ENCODE measurements around the gene MIA2.
"Not testable (repeated sequence)": the region's sequence is repeated elsewhere in the genome, so short reads cannot be mapped to it uniquely, and the experiment has no call there.

The MIA2 gene

DNA sequence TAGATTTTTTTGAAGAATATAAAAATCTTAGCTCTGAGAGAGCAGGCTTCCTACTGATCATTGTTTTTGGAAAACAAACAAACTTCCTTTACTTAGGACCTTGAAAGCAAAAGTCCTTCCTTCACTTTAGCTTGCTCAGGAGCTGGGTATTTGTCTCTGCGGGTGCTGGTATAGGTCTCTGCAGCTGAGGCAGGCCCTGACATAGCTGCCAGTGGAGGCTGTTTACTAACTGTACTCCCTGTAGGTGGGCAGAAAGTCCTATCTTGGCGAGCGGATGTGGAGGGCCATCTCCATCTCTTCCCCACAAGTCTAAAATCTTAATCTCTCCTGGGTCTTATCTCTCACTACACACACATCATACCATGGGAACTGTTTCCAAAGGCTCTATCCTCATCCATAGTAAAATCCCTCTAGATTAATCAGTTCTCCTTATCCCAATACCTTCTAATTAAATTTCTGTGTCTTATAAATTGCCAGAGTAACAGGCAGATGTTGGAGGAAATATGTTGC is 4.1 kb upstream of the MIA2 start:
- H3K4me3 ChIP-seq = no peak overlapping the region
- H3K27ac ChIP-seq = no peak overlapping the region
- H3K4me1 ChIP-seq = peaks cover 0 to 6% (median 0%) of the 10 kb centered on the region in 4 donors
- H3K27me3 ChIP-seq = no peaks in the 10 kb centered on the region
- TF ChIP-seq, protein P1, sequence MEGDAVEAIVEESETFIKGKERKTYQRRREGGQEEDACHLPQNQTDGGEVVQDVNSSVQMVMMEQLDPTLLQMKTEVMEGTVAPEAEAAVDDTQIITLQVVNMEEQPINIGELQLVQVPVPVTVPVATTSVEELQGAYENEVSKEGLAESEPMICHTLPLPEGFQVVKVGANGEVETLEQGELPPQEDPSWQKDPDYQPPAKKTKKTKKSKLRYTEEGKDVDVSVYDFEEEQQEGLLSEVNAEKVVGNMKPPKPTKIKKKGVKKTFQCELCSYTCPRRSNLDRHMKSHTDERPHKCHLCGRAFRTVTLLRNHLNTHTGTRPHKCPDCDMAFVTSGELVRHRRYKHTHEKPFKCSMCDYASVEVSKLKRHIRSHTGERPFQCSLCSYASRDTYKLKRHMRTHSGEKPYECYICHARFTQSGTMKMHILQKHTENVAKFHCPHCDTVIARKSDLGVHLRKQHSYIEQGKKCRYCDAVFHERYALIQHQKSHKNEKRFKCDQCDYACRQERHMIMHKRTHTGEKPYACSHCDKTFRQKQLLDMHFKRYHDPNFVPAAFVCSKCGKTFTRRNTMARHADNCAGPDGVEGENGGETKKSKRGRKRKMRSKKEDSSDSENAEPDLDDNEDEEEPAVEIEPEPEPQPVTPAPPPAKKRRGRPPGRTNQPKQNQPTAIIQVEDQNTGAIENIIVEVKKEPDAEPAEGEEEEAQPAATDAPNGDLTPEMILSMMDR (IDR thresholded peaks at IDR 0.05) = no peak
- intact Hi-C loops (cut with DNase I; ENCODE audit: low total_unique reads) = no loop called here
- H3K36me3 ChIP-seq = no peaks in the 10 kb centered on the region
- no peak for DNase-seq
- no peaks in the 10 kb centered on the region for H3K9me3 ChIP-seq

GRCh38 chr14:39230416-39231035 is 3.2 kb upstream of the MIA2 start:
- TF ChIP-seq, protein P1 (IDR thresholded peaks at IDR 0.05) = no peak
- Histone ChIP-seq H3K4me1 (peaks cover 0 to 6% (median 0%) of the 10 kb centered on the region in 4 donors), H3K27me3 (no peaks in the 10 kb centered on the region), H3K9me3 (no peaks in the 10 kb centered on the region), H3K36me3 (no peaks in the 10 kb centered on the region), H3K4me3 (no peak overlapping the region), H3K27ac (no peak overlapping the region)
- intact Hi-C loops (cut with DNase I; ENCODE audit: low total_unique reads) = no loop called here
- DNase-seq = no peak

DNA sequence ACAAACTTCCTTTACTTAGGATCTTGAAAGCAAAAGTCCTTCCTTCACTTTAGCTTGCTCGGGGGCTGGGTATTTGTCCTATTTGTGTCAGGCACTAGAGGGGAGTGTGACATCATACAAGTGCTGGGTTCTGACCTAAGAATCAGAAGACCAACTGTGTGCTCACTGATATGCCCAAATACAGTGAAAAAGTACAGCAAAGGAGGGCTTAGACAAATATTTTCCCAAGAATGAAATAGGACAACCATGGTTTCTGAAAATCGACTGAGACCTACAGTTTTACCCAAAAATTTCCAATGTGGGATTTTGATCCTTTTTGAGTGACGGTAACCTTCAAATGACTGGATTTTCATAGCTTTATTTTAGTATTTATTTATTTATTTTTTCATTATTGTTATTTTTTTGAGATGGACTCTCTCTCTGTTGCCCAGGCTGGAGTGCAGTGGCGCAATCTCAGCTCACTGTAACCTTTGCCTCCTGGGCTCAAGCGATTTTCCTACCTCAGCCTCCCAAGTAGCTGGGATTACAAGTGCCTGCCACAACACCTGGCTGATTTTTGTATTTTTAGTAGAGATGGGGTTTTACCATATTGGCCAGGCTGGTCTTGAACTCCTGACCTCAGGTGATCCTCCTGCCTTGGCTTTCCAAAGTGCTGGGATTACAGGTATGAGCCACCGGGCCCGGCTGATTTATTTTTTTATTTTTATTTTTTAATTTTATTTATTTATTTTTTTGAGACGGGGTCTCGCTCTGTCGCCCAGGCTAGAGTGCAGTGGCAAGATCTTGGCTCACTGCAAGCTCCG is 1.8 kb upstream of the MIA2 start:
- H3K27ac ChIP-seq; H3K4me1 ChIP-seq; H3K9me3 ChIP-seq; H3K27me3 ChIP-seq; DNase-seq; H3K4me3 ChIP-seq; intact Hi-C loops (cut with DNase I; ENCODE audit: low total_unique reads); H3K36me3 ChIP-seq: not testable (repeated sequence)
- TF ChIP-seq, protein P1 (IDR thresholded peaks at IDR 0.05) = peak in 1 of 2 experiments; percentile 20

GRCh38 chr14:39232554-39233415 is 930 bp upstream of the MIA2 start:
- no peaks in the 10 kb centered on the region for H3K9me3 ChIP-seq
- H3K27ac ChIP-seq = no peak overlapping the region
- no peaks in the 10 kb centered on the region for H3K27me3 ChIP-seq
- no peak for DNase-seq
- no peaks in the 10 kb centered on the region for H3K36me3 ChIP-seq
- TF ChIP-seq, protein P1 (IDR thresholded peaks at IDR 0.05) = no peak
- intact Hi-C loops (cut with DNase I; ENCODE audit: low total_unique reads) = no loop called here
- H3K4me3 ChIP-seq = no peak overlapping the region
- peaks cover 0 to 6% (median 0%) of the 10 kb centered on the region in 4 donors for H3K4me1 ChIP-seq

- intact Hi-C loops (cut with DNase I; ENCODE audit: low total_unique reads); H3K4me1 ChIP-seq; H3K36me3 ChIP-seq; H3K9me3 ChIP-seq; H3K27ac ChIP-seq; H3K27me3 ChIP-seq; H3K4me3 ChIP-seq; DNase-seq: not testable (repeated sequence)
Observed at GRCh38 chr14:39234986-39235385, 1.3 kb downstream of the MIA2 start.

DNA sequence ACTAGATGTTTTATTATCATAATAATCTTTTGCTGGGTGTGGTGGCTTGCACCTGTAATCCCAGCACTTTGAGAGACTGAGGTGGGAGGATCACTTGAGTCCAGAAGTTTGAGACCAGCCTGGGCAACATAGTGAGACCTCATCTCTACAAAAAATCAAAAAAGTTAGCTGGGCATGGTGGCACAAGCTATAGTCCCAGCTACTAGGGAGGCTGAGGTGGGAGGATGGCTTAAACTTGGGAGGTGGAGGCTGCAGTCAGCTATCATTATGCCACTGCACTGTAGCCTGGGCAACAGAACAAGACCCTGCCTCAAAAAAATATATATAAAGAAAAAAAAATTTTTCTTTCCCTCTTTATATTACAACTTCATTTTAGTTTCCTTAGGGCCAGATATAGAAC is 1.8 kb downstream of the MIA2 start:
- H3K27ac ChIP-seq; H3K27me3 ChIP-seq; H3K4me1 ChIP-seq; intact Hi-C loops (cut with DNase I; ENCODE audit: low total_unique reads); H3K4me3 ChIP-seq; H3K36me3 ChIP-seq; DNase-seq; H3K9me3 ChIP-seq: not testable (repeated sequence)

All from tibial artery (tissue), 4 donors.